T-helper 2 cell (primary cell): ENCODE data around the gene CD226.

Source experiments
- DNase-seq, 5 experiments: peaks; one replicate each; pipeline versions ENCODE4 v3.0.0 to v3.0.0-alpha.2; 2012 to 2022

The CD226 gene

GRCh38 chr18:69956665-69957620 is 9.3 kb upstream of the CD226 start:
- DNase-seq, result peak in 1 of 5 experiments; percentile 90

- peak in 1 of 5 experiments; percentile 65 for DNase-seq
Measured at GRCh38 chr18:69956057-69956456, 8.4 kb upstream of the CD226 start.

GRCh38 chr18:69954719-69955480 is 7.2 kb upstream of the CD226 start:
- DNase-seq, result peak in 1 of 5 experiments; percentile 59

GRCh38 chr18:69953191-69953590 is 5.5 kb upstream of the CD226 start:
- DNase-seq, result no peak

- DNase-seq, result no peak
Measured at GRCh38 chr18:69951182-69951581, 3.5 kb upstream of the CD226 start.

GRCh38 chr18:69949538-69949936 is 1.9 kb upstream of the CD226 start:
- DNase-seq, result peak in 1 of 5 experiments; percentile 55

- DNase-seq, result peak in 2 of 5 experiments; percentile 42 to 92
Measured at GRCh38 chr18:69948919-69949537, 1.4 kb upstream of the CD226 start.

- DNase-seq, result no peak
Measured at GRCh38 chr18:69948256-69948655, 583 bp upstream of the CD226 start.

GRCh38 chr18:69946608-69947155 is 991 bp downstream of the CD226 start:
- no peak for DNase-seq

GRCh38 chr18:69945220-69946114 is 2.2 kb downstream of the CD226 start:
- DNase-seq, result peak in 1 of 5 experiments; percentile 89

GRCh38 chr18:69944436-69944835 is 3.2 kb downstream of the CD226 start:
- peak in 1 of 5 experiments; percentile 61 for DNase-seq

- DNase-seq, result no peak
Measured at GRCh38 chr18:69943021-69943420, 4.7 kb downstream of the CD226 start.

GRCh38 chr18:69941183-69941582 is 6.5 kb downstream of the CD226 start:
- DNase-seq, result no peak

- DNase-seq, result peak in 1 of 5 experiments; percentile 38
Measured at GRCh38 chr18:69939812-69940211, 7.9 kb downstream of the CD226 start.

- peak in 1 of 5 experiments; percentile 64 for DNase-seq
Measured at GRCh38 chr18:69936191-69936558, 11.5 kb downstream of the CD226 start.

GRCh38 chr18:69935319-69936190 is 12.1 kb downstream of the CD226 start:
- peak in 4 of 5 experiments; percentile 57 to 98 (median 84) for DNase-seq

GRCh38 chr18:69934601-69935265 is 12.9 kb downstream of the CD226 start:
- DNase-seq, result peak in 1 of 5 experiments; percentile 50

GRCh38 chr18:69929041-69929774 is 18.5 kb downstream of the CD226 start:
- no peak for DNase-seq

GRCh38 chr18:69916412-69916811 is 31.3 kb downstream of the CD226 start:
- peak in 1 of 5 experiments; percentile 59 for DNase-seq
